Sigmoid colon (tissue), 7 donors: Measurements from ENCODE around the gene WASHC1. TPM values are rescaled to one million over a fixed set of nuclear protein-coding genes. Genes with fewer than 3 reads are reported as not detected.

Experiments used
- polyA plus RNA-seq, 3 donors: library from polyadenylated mRNA; stranded (reverse); fragments of 200-250 nt; gene quantifications; one replicate each; pipeline ENCODE4 v1.2.3, GENCODE V29; 2013
- total RNA-seq, 4 donors: library from RNA; depleted of rRNA; stranded (reverse); fragments of >200 nt; gene quantifications; one replicate each; pipeline ENCODE4 v1.1.0, GENCODE V29; 2016
- donor health status: healthy with polysubstance abuse.
- donor health status: Bipolar disorder and iron deficiency.
- donor health status: healthy.

Gene WASHC1
- total and polyA plus RNA-seq, 7 donors = 3.0 to 20.9 (median 6.6) TPM

Other genes with a start within 250 kb of the WASHC1 start
- 1 to 10 TPM in 1 of 4 donors, under 1 TPM in 2, not detected in 1; 0.16 to 1.1 (median 0.55) TPM for gene FOXD4, start 89.0 kb upstream of the WASHC1 start, total RNA-seq
- under 1 TPM in 1 of 3 donors, not detected in 2; 0.31 TPM for gene FOXD4, start 89.0 kb upstream of the WASHC1 start, polyA plus RNA-seq
- gene ZNG1A, start 149.6 kb upstream of the WASHC1 start, total RNA-seq = 10 to 100 TPM; 22.5 to 43.9 (median 29.5) TPM
- gene ZNG1A, start 149.6 kb upstream of the WASHC1 start, polyA plus RNA-seq = 10 to 100 TPM; 23.4 to 33.8 (median 27.5) TPM
- 1 to 10 TPM; 4.2 to 9.5 (median 6.8) TPM for gene DOCK8, start 185.4 kb upstream of the WASHC1 start, total RNA-seq
- gene DOCK8, start 185.4 kb upstream of the WASHC1 start, polyA plus RNA-seq = 10 to 100 TPM in 1 of 3 donors, 1 to 10 TPM in 2; 2.3 to 22.8 (median 2.4) TPM